ENCODE data around the gene ELMO1.

ELMO1 gene

DNA sequence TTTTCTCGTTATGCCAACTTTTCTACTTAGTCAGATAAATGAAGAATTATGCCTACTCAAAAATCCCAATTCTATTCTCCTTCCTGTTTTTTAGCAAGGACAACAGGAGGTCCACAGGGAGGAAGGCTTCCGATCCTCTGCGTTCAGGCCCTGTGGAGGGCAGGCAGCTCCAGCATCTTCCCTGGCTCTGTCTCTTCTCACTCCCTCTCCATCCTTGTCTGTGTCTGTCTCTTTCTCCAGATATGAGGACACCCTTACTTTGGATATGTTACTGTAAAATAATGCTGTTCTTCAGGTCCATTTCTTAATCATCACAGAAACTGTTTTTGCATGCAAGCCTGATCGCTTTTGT, 166.6 kb downstream of the ELMO1 start:
- Histone ChIP-seq H3K36me3 (ENCODE audit: control insufficient read depth, insufficient read depth, low read length) (no peaks in the 10 kb centered on the region), H3K79me2 (peaks cover 14% of the 10 kb centered on the region), H3K4me2 (ENCODE audit: low read length) (no peak overlapping the region), H3K4me1 (peaks cover 6% of the 10 kb centered on the region), H2AFZ (no peak overlapping the region), H3K27ac (no peak overlapping the region), H3K4me3 (ENCODE audit: low read depth, low read length) (no peak overlapping the region), H3K9ac (no peak overlapping the region), H3K9me3 (ENCODE audit: control insufficient read depth, low read length) (no peaks in the 10 kb centered on the region), H3K27me3 (ENCODE audit: control insufficient read depth, insufficient read depth, low read length) (no peaks in the 10 kb centered on the region)
- TF ChIP-seq, protein P1, sequence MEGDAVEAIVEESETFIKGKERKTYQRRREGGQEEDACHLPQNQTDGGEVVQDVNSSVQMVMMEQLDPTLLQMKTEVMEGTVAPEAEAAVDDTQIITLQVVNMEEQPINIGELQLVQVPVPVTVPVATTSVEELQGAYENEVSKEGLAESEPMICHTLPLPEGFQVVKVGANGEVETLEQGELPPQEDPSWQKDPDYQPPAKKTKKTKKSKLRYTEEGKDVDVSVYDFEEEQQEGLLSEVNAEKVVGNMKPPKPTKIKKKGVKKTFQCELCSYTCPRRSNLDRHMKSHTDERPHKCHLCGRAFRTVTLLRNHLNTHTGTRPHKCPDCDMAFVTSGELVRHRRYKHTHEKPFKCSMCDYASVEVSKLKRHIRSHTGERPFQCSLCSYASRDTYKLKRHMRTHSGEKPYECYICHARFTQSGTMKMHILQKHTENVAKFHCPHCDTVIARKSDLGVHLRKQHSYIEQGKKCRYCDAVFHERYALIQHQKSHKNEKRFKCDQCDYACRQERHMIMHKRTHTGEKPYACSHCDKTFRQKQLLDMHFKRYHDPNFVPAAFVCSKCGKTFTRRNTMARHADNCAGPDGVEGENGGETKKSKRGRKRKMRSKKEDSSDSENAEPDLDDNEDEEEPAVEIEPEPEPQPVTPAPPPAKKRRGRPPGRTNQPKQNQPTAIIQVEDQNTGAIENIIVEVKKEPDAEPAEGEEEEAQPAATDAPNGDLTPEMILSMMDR (IDR thresholded peaks at IDR 0.05): no peak

DNA sequence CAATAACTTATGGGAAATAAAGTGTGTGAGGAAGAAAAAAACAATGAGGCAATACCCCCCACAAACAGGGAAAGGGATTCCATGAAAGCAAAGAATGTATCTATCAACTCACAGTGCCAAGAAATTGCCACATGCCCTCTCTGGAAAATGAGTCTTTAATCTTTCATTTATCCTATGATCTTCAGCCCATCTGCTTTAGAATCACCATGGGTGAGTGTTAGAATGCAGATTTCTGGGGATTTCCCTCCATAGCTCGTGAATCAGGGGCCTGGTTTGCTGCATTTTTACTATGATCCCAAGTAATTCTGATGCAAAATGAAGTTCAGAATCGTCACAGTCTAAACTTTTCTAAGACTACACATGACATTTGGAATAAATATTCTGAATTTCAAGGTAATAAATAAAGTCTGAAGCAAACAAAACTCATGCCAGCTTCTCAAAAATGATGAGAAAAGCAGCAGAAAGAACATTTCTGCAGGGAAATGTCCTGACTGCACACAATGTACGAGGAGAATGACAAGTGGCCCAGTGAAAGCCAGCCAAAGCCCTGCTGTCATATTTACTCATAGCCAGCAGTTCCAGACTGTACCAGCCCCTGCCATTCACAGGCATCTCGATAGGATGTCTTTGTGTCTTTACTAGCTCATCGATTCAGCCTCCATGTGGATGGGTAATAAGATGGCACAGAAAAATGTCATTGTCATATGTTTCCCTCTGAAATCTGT, 167.1 kb downstream of the ELMO1 start:
- no peaks in the 10 kb centered on the region for H3K36me3 ChIP-seq (ENCODE audit: control insufficient read depth, insufficient read depth, low read length)

DNA sequence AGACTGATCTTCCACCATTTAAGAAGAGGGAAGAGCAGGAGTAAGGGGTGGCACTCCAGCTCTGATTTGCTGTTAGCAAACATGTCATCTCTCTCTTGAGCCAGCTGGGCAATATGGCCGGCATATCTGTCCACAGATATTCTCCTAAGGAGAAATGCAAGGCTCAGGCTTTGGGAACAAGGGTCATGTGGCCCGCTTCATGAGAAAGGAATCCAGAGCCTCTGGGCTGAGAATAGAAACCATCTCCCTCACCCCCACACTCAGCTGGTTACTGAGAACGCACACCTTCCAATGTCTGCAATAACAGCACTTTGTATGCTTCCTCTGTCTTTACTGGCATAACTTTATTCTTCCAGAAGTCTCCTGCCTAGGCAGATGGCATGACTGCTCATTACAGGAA, 171.2 kb downstream of the ELMO1 start:
- no peak overlapping the region for H3K9ac ChIP-seq
- H3K36me3 ChIP-seq (ENCODE audit: control insufficient read depth, insufficient read depth, low read length): no peaks in the 10 kb centered on the region
- no peak overlapping the region for H3K4me2 ChIP-seq (ENCODE audit: low read length)
- no peak overlapping the region for H3K27ac ChIP-seq
- no peaks in the 10 kb centered on the region for H3K27me3 ChIP-seq (ENCODE audit: control insufficient read depth, insufficient read depth, low read length)
- no peak overlapping the region for H3K4me3 ChIP-seq (ENCODE audit: low read depth, low read length)
- no peak overlapping the region for H2AFZ ChIP-seq
- TF ChIP-seq, protein P1 (IDR thresholded peaks at IDR 0.05): no peak
- no peaks in the 10 kb centered on the region for H3K9me3 ChIP-seq (ENCODE audit: control insufficient read depth, low read length)
- H3K4me1 ChIP-seq: no peaks in the 10 kb centered on the region
- H3K79me2 ChIP-seq: peaks cover 18% of the 10 kb centered on the region

More for the DNA sequence above, 167.1 kb downstream of the ELMO1 start:
- Histone ChIP-seq H3K27ac (no peak overlapping the region), H3K4me3 (ENCODE audit: low read depth, low read length) (no peak overlapping the region), H3K4me1 (peaks cover 6% of the 10 kb centered on the region), H2AFZ (no peak overlapping the region), H3K27me3 (ENCODE audit: control insufficient read depth, insufficient read depth, low read length) (no peaks in the 10 kb centered on the region), H3K4me2 (ENCODE audit: low read length) (no peak overlapping the region), H3K9me3 (ENCODE audit: control insufficient read depth, low read length) (no peaks in the 10 kb centered on the region), H3K9ac (no peak overlapping the region), H3K79me2 (peaks cover 14% of the 10 kb centered on the region)
- TF ChIP-seq, protein P1 (IDR thresholded peaks at IDR 0.05): no peak

DNA sequence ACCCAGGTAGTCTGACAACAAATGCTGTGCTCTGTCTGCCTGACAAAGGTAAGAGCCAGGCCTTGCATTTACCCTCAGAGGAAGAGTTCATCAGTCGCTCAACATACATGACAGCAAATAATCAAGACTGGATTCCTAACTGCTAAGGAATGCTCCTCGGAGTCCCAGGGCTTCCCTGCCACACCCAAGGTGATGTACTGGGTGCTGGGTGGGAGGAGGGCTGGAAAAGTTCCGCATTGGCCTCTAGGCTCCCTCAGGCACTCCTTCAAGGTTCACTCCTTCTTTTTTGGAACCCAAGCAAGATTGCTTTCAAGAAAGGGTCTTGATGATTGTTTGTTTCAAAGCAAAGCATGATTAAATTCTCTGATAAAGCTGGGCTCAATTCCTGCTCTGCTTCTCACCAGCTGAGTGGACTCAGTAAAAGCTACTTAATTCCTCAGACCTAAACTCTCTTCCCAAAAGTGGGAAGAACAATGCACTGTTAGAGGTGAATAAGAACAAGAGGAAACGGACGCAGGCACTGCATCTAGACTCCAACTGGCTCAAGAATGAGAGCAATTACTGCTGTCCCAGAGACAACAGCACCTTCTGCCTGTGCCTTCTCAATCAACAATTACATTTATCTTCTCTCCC, 173.5 kb downstream of the ELMO1 start:
- Histone ChIP-seq H3K4me3 (ENCODE audit: low read depth, low read length) (no peak overlapping the region), H3K36me3 (ENCODE audit: control insufficient read depth, insufficient read depth, low read length) (no peaks in the 10 kb centered on the region), H2AFZ (no peak overlapping the region), H3K9ac (no peak overlapping the region), H3K27ac (no peak overlapping the region), H3K27me3 (ENCODE audit: control insufficient read depth, insufficient read depth, low read length) (no peaks in the 10 kb centered on the region), H3K79me2 (peaks cover 18% of the 10 kb centered on the region), H3K4me2 (ENCODE audit: low read length) (no peak overlapping the region), H3K4me1 (no peaks in the 10 kb centered on the region), H3K9me3 (ENCODE audit: control insufficient read depth, low read length) (no peaks in the 10 kb centered on the region)
- TF ChIP-seq, protein P1 (IDR thresholded peaks at IDR 0.05): no peak

DNA sequence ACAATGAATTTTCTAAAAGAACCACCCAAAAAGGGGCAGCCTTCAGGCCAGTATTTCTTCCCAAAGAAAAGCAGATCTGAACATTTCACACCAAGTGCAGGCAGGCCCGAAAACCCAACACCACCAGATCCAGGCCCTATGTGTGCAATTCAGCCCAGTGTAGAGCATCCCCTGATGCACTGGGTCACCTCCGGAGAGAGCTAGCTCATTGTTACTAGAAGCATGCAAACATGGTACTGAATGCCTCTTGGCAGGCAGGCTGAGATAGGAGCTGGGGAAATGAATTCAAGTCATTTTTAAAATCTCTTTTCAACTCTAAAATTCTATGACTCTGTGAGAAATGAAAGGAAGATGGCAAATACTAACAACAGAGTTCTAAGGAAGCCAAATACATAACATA, 174.8 kb downstream of the ELMO1 start:
- no peak overlapping the region for H3K4me2 ChIP-seq (ENCODE audit: low read length)
- no peak overlapping the region for H3K27ac ChIP-seq
- no peaks in the 10 kb centered on the region for H3K9me3 ChIP-seq (ENCODE audit: control insufficient read depth, low read length)
- H3K4me3 ChIP-seq (ENCODE audit: low read depth, low read length): no peak overlapping the region
- TF ChIP-seq, protein P1 (IDR thresholded peaks at IDR 0.05): no peak
- H3K36me3 ChIP-seq (ENCODE audit: control insufficient read depth, insufficient read depth, low read length): no peaks in the 10 kb centered on the region
- peaks cover 10% of the 10 kb centered on the region for H3K79me2 ChIP-seq
- no peaks in the 10 kb centered on the region for H3K27me3 ChIP-seq (ENCODE audit: control insufficient read depth, insufficient read depth, low read length)
- no peaks in the 10 kb centered on the region for H3K4me1 ChIP-seq
- H2AFZ ChIP-seq: no peak overlapping the region
- H3K9ac ChIP-seq: no peak overlapping the region
